Measurements from ENCODE around the gene CBFA2T2. TPM values are rescaled to one million over a fixed set of nuclear protein-coding genes. Genes with fewer than 3 reads are reported as not detected.
"Not testable (repeated sequence)": the region's sequence is repeated elsewhere in the genome, so short reads cannot be mapped to it uniquely, and the experiment has no call there.

Gene CBFA2T2
- 4.2 and 5.3 TPM in 2 replicates for total RNA-seq

DNA sequence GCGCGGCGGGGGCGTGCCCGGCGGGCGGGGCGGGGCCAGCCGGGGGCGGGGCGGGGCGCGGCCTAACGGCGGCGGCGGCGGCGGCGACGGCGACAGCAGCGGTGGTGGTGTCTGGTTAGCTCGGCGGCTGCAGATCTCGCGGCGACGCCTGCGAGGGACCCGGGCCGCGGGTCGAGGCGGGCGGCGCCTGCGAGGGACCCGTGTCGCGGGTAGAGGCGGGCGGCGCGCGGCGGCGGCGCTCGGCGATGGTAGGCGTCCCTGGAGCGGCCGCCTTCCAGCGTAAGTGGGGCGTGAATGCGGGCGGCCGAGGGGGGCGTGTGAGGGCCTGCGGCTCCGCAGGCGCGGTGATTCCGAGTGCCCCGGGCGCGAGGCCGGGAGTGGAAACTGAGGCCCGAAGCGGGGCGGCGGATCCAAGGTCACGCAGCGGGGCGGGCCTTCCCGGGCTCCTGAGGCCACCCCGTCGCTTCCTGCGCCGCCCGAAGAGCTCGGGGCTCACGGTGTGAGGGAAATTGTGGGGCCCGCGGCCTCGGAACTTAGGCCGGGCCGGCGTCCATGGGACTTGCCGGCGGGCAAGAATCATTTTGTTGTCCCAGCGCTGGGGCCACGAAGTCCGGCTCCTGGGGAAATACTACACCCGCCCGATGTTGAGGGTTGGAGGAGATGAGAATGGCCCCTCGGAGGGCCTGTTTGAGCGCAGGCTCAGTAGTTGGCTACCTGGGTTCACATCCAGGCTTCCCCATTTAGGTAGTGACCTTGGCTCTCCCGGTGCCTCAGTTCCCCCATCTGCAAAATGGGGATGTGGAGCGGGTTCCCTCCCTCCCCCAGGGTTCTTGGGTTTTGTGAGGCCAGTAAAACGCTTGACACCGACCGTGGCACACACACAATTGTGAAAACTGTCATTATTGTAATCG is at the start of gene CBFA2T2:
TSS of gene CBFA2T2 (plus strand) at position 74 of the 911 bp plus-strand sequence. CDS start at position 246, 172 bp downstream.
- DNase-seq: peak; percentile 78

DNA sequence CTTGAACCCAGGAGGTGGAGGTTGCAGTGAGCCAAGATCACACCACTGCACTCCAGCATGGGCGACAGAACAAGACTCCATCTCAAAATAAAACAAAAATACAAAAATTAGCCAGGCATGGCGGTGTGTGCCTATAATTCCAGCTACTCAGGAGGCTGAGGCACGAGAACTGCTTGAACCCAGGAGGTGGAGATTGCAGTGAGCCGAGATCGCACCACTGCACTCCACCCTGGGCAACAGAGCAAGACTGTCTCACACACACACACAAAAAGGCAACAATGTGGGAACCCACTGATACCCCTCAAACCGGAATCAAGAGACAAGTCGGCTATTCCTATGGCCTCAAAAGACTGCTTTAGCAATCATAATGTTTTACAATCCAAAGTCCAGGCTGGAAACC is 49.3 kb upstream of the CBFA2T2 start:
- DNase-seq: not testable (repeated sequence)

DNA sequence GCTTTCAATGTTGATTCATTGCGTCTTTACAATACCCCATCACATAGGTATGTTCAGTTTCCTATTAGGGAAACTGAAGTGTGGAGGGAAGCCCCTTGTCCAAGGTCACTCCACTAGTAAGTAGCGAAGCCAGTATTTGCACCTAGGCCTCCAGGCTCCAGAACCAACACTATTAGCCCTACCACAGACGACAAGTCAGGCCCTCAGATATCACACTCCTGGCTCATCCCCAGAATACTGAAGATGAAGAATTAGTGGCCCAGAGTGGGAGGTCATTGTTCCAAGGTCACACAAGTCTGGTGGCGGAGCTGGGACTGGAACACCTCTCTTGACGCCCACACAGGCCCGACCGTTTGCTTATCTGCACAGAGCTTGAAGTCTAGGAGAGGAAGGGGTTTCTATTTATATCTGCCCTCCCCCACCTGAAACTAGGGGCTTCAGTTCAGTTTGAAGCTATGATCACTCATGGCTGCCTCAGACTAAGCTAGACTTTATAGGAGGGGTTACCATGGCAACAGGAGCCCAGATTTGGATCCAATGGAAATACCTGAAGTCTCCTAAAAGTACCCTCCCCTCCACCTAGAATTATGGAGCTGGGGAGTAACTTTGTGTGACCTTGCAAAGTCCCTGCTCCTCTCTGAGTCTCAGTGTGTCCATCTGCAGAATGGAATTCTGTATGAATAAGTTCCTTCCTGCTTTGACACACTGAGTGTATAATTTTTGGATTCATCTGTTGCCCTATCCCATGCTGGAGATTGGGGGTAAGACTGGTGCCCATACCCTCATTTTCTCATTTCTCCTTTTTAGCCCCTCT is 48.5 kb upstream of the CBFA2T2 start:
- no peak for DNase-seq

DNA sequence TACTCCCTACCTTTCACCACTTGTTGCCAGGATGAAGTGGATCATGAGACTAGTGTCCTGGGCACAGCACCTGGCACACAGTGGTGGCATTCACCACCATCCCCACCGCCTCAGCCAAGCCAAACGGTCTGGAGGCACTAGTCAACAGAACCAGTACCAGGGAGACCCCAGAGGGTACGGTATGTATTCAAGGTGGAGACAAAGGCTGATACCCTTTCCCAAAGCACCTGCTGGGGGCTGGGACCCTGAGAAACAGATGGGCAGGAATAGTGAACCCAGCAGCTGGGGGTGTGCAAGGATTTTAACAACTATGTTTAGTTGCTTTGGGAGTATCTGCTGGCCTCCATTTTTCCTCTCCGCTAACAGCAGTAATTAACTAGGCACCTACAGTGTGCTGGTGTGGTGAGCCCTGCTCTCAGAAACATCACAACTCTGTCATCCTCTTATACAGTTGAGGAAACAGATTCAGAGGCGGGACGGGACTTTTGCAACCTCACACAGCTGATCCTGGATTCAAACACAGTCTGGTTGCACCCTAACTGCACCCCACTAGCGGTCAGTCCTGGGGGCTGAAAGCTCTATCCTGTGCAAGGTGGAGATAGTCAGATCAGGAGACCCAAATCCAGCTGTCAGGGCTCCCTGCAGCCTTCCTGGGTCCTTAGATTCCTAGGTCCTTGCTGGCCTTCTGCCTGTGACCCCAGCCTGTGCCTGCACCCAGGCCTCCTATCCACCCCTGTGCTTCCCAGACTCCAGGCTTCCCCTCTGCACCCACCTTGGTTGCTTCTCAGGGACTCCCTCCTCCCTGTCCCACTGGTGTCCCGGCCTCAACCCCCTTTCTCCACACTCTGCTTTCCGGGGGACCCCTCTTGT is 47.5 kb upstream of the CBFA2T2 start:
- no peak for DNase-seq

DNA sequence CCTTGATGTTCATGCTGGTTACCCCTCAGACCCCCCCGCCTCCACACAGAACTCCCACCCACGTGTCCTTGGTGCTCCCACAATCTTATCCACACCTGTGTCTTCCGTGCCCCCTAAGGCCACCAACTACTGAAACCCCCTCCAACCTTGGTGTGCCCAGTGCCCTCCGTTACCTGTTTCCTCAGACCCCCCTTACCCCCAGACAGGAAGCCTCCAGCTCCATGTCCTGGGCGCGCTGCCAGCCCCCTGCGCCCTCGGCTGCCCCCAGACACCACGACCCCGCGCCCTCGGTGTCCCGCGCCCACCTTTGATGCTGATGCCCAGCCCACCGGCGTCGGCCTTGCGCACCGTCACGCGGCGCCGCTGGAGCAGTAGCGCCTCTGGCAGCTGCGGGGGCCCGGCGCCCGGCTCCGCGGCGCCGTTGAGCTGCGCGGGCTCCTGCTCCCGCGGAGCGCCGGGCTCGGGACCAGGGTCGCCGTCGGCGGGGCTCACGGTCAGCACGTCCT is 46.8 kb upstream of the CBFA2T2 start:
- DNase-seq: peak; percentile 30

DNA sequence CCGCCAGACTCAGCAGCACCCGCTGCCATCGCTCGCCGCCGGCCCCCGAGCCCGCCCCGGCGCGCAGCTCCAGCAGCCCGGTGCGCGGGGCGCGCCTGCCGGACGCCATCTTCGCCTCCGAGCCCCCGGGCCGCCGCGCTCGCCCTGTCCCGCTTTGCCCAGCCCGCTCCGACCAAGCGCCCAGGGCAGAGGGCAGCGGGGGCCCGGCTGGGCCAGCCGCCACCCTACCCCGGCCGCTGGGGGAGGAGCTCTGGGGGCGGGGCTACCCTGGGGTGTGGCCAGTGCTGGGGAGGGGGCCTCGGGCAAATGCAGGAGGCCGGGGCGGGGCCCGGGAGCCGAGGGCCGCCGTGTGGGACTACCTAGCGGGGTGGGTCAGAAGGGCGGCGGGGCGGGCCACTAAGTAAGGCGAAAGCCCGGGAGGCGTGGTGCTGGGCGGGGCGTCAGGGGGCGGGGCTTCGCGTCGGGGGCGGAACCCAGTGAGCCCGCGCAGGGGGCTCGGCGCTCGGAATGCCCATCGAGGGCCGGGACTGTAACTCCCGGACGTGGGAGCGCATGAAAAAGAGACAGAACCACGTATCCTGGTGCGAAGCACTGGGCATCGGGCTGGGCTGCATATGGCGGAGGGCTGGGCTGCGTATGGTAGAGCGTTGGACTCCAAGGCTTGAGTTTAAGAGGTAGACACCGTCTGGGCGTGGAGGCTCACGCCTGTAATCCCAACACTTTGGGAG is 46.2 kb upstream of the CBFA2T2 start, which contains the start of gene SNTA1:
TSS of gene SNTA1 (minus strand) at position 252 of the 728 bp plus-strand sequence. CDS start at position 109, 143 bp downstream.
- peak; percentile 72 for DNase-seq

DNA sequence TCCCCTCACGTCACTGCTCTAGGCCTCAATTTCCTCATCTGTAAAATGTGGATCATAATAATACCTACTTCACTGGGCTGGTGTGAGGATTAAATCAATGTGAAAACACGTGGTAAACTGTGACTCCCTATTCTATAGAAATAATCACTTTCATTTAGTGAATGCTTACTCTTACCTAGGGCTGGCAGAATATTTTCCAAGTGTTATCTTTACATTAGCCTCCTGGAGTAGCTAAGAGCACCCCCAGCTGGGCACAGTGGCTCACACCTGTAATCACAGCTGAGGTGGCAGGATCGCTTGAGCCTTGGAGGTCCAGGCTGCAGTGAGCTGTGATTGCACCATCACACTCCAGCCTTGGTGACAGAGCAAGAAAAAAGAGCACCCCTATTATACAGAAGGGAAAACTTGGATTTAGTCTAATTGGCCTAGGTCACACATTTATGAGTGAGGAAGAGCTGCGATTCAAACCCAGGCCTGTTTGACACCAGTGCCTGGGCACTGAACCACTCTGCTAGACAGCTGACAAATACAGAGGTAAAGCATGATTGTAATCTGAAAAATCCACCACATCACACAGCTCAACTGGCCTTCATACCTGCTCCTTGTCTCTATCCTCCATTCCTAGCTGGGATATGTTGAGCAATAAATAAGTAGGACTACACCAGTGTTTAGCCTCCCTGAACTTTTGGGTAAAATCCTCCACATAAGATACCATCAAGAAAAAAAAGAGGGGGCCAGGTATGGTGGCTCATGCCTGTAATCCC is 44.9 kb upstream of the CBFA2T2 start:
- DNase-seq: peak; percentile 19

DNA sequence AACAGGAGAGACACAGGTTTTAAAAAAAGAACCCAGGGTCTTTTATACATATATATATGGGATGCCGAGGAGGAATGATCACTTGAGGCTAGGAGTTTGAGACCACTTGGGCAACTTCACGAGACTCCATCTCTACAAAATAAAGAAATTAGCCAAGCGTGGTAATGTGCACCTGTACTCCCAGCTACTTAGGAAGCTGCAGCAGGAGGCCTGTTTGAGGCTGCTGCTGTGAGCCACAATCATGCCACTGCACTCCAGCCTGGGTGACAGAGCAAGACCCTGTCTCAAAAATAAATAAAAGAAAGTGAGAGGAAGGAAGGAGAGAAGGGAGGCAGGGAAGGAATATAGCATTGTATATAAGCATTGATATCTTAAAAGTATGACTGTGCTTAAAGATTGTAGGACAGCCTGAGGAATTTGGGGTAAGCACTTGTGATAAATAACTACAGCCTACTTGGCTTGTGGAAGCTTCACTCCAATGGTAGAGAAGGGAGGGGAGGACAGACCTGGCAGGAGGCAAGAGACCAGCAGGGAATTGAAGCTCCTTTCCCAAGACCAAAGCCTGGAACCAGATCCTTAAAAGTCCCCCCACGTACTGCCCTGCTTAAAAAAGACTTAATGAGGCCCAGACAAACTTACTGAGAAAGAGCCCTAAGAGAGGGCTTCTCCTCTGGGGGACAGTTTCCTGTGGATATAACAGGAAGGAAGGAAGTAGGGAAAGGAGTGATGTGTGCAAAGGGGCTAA is 43.8 kb upstream of the CBFA2T2 start:
- DNase-seq: no peak

DNA sequence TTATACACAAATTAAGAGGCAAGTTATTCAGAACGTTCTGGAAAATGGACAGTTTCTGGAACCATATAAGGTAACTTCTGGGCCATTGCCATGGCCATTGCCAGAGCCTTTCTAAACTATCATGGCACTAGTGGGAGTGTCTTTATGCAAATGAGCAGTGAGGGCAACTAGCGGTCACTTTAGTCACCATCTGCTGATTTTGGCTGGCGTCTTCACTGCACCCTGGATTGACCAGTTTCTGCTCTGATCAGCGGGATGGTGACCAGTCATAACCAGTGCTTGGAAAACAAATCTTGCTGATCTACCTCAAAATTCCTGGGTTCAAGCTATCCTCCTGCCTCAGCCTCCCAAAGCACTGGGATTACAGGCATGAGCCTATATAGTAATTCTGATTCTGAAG is 39.0 kb upstream of the CBFA2T2 start:
- DNase-seq: peak; percentile 28

DNA sequence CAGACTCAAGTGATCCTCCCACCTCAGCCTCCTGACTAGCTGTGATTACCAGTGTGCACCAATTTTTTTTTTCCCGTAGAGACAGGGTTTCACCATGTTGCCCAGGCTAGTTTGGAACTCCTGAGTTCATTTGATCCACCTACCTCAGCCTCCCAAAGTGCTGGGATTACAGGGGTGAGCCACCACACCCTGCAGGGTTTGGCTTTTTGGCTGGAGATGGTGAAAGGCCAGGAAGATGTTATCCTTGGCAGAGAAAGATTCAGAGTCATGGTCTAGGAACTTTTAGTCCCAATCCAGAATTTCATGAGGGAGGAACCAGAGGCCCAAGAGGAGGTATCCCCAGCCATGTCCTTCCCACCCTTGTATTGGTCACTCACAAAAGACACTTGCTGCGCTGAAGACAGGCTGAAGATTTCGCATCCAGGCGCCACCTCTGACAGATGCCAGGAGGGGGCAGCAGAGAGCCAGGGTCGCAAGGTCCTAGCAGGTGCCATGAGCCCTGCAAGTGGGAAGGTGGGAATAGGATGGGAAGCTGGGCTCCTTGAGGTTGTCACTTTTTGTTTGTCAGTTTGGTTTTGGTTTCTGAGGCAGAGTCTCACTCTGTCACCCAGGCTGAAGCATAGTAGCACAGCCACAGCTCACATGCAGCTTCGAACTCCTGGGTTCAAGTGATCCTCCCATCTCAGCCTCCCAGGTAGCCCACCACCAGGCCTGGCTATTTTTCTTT is 32.8 kb upstream of the CBFA2T2 start:
- peak; percentile 89 for DNase-seq

DNA sequence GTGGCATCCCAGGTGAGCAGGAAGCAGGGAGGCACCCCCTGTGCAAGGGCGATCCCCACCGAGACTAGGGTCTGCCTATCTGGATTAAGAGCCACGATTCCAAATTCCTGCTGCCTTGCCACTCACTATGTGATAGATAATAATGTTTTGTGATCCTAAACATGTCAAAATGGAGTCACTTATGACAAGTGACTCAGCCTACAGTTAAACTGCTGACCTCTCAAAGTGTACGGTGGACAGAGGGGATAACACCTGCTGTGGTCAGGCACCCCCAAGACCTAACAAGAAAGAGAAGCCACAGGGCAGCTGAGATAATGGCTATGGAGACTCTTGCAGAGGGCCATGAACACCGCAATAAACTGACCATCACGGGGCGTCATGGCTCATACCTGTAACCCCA is 30.3 kb upstream of the CBFA2T2 start:
- DNase-seq: no peak

DNA sequence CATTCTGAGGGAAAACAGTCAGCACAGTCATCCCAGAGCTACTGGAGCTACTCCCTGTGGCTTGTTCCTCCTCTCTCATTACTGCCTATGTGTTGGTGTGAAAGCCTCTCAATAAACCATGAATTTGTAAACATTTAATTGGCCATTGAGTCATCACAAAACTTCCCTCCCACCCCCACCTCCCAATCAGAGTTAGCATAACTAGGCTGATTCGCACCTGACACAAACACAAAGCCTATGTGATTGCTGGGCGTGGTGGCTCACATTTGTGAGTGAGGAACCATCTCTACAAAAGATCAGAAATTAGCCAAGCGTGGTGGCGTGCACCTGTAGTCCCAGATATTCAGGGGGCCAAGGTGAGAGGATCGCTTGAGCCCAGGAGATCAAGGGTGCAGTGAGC is 29.2 kb upstream of the CBFA2T2 start:
- DNase-seq: no peak

DNA sequence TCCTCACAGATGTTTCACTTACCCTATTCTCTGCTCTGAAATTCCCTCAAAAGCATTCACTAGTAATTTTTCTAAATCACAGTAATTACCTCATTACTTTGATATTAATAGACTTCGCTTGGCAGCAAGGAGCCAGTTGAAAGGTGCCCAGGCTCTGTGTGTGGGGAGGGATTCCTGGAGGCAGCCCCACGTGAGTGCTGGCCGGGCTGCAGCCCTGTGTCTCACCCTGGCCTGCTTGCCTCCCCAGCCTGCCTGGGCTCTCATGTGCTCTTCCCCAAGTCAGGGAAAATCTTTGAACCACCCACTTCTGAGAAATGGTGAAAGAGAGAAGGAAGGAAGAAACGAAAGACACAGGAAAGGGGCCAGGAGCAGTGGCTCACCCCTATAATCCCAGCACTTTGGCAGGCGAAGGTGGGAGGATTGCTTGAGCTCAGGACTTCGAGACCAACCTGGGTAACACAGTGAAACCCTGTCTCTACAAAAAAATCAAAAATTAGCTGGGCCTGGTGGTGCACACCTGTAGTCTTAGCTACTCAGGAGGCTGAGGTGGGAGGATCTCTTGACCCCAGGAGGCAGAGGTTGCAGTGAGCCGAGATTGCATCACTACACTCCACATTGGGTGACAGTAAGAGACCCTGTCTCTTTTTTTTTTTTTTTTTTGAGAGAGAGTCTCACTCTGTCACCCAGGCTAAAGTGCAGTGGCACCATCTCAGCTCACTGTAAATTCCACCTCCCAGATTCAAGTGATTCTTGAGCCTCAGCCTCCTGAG is 26.4 kb upstream of the CBFA2T2 start:
- DNase-seq: no peak

DNA sequence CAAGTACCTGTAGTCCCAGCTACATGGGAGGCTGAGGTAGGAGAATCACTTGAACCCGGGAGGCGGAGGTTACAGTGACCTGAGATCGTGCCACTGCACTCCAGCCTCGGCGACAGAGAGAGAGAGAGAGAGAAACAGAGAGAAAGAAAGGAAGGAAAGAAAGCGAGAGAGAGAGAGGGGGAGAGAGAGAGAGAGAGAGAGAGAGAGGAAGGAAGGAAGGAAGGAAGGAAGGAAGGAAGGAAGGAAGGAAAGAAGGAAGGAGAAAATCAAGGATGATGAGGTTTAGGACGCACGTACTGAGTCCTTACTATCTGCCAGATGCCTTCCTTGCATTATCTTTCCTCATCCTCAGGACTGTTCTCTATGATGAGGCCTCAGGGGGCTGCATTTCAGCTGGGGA is 25.1 kb upstream of the CBFA2T2 start:
- not testable (repeated sequence) for DNase-seq

DNA sequence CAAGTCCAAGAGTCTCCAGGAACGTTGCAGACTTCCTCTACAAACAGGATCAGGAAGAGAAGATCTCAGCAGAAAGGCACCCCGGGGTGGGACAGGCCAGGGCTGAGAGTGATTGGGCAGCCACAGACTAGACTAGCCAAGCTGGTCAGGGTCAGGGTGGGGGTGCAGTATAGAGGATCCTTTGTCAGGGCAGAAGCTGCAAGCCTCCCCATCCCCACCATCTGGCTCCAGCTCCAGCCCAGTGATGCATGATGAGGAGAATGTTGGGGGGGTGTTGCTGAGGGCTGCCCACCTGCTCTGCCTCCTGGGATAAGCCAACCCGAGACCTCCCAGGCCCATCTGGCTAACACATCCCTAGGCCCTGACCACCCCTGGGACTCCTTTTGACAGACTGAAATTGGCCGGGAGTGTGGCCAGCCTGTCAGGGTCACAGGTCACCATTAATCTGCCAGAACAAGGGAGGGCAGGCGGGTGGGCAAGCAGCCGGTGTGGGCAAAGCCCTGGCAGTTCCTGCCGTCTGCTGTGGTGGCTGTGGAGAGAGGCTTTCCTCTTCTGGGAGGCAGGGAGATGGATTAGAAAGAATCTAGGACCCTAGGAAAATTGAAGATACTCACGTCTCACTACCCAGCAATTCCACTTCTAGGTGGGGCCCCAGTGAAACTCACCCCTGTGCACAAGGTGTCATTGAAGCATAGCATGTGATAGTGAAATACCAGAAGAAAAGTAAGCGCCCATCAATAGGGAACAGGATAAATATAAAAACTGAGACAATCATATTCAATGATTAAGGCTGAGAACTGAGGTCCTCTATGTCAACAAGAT is 24.2 kb upstream of the CBFA2T2 start:
- DNase-seq: no peak

DNA sequence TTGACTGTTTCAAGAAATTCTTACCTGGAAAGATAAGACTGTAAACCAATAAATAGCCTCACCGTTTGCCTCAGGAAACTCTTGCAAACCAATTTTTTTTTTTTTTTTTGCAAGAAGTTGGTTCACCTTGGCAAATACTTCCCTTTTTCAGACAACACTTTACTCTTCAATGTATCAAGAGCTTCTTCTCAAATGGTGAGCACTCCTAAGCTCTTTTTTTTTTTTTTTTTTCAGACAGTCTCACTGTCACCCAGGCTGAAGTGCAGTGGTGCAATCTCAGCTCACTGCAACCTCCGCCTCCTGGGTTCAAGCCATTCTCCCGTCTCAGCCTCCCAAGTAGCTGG is 23.6 kb upstream of the CBFA2T2 start:
- DNase-seq: no peak

DNA sequence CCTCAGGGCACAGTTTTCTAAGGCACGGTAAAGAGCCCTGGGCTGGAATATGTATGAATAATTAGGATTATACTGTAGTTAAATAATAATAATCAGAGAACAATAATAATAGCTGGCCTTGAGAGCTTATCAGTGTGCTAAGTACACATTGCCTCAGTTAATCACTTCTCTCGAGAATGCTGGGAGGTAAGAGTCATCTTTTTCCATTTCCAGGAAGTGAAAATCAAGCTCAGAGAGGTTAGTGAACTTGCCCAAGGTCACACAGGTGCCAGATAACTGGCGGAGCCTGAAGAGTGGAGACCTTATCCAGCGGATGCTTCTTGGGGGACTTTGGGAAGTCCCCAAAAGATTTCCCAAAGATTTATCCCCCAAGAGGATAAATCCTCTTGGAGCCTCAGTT is 19.4 kb upstream of the CBFA2T2 start:
- no peak for DNase-seq

DNA sequence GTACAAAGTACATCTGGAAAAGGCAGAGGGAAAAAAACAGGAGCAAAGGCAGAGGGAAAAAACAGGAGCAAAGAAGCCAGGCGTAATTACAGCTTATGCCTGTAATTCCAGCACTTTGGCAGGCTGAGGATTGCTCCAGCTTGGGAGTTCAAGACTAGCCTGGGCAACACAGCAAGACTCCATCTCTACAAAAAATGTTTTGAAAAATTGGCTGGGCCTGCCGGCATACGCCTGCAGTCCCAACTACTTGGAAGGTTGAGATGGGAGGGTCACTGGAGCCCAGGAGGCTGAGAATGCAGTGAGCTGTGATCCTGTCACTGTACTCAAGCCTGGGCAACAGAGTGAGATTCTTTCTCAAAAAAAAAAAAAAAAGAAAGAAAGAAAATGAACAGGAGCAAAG is 19.0 kb upstream of the CBFA2T2 start:
- DNase-seq: no peak

Measured in dermis blood vessel endothelial cell (primary cell).